HG02840 (cell line): ENCODE data around the gene PLCB4.

Experiments
- ATAC-seq: cut with Tn5 transposase; IDR thresholded peaks from one replicate; pipeline ENCODE4 v1.9.1; 2021; ENCODE audit warnings: mild to moderate bottlenecking, moderate library complexity, moderate number of reproducible peaks; ENCODE audit not compliant: unreplicated experiment, low FRiP score

Gene PLCB4

GRCh38 chr20:9344083-9344920, 275.4 kb downstream of the PLCB4 start:
- no peak for ATAC-seq

GRCh38 chr20:9348316-9348715, 279.4 kb downstream of the PLCB4 start:
- ATAC-seq = no peak

- no peak for ATAC-seq
These were observed 279.9 kb downstream of the PLCB4 start for GRCh38 chr20:9348747-9349146.

- no peak for ATAC-seq
These were observed 280.4 kb downstream of the PLCB4 start for GRCh38 chr20:9349249-9349648.

- ATAC-seq = no peak
These were observed 283.9 kb downstream of the PLCB4 start for GRCh38 chr20:9352739-9353138.

- no peak for ATAC-seq
These were observed 284.5 kb downstream of the PLCB4 start for GRCh38 chr20:9353180-9353915.

- no peak for ATAC-seq
These were observed 285.0 kb downstream of the PLCB4 start for GRCh38 chr20:9353916-9354276.

GRCh38 chr20:9354579-9354978, 285.7 kb downstream of the PLCB4 start:
- no peak for ATAC-seq

GRCh38 chr20:9358001-9358400, 289.1 kb downstream of the PLCB4 start:
- ATAC-seq = no peak

- ATAC-seq = no peak
These were observed 290.8 kb downstream of the PLCB4 start for GRCh38 chr20:9359561-9360308.

GRCh38 chr20:9360431-9360830, 291.5 kb downstream of the PLCB4 start:
- ATAC-seq = no peak

- no peak for ATAC-seq
These were observed 294.8 kb downstream of the PLCB4 start for GRCh38 chr20:9363673-9364072.

- ATAC-seq = no peak
These were observed 298.4 kb downstream of the PLCB4 start for GRCh38 chr20:9367328-9367727.

GRCh38 chr20:9367746-9368145, 298.9 kb downstream of the PLCB4 start:
- ATAC-seq = no peak

- no peak for ATAC-seq
These were observed 300.0 kb downstream of the PLCB4 start for GRCh38 chr20:9368893-9369292.

- no peak for ATAC-seq
These were observed 300.7 kb downstream of the PLCB4 start for GRCh38 chr20:9369557-9369956.

- no peak for ATAC-seq
These were observed 305.2 kb downstream of the PLCB4 start for GRCh38 chr20:9374072-9374471.

- ATAC-seq = no peak
These were observed 305.6 kb downstream of the PLCB4 start for GRCh38 chr20:9374480-9374879.

- ATAC-seq = no peak
These were observed 306.4 kb downstream of the PLCB4 start for GRCh38 chr20:9375221-9375681.

- ATAC-seq = no peak
These were observed 308.1 kb downstream of the PLCB4 start for GRCh38 chr20:9377007-9377406.
